ENCODE measurements around the gene SMARCAL1.

The SMARCAL1 gene

GRCh38 chr2:216430811-216431530 is 18.7 kb downstream of the SMARCAL1 start:
- no peak overlapping the region for H3K9ac ChIP-seq (ENCODE audit: insufficient read length, low read depth)
- no peaks in the 10 kb centered on the region for H3K4me1 ChIP-seq (ENCODE audit: insufficient read depth, insufficient read length)
- H3K4me3 ChIP-seq (ENCODE audit: insufficient read length, low read depth), result no peak overlapping the region
- peaks cover 73% of the 10 kb centered on the region for H3K36me3 ChIP-seq (ENCODE audit: insufficient read depth, insufficient read length, low read length)
- no peaks in the 10 kb centered on the region for H3K9me3 ChIP-seq (ENCODE audit: insufficient read depth, low read length)
- TF ChIP-seq SUZ12 (IDR thresholded peaks at IDR 0.05; ENCODE audit: extremely low read depth, insufficient read depth, insufficient read length) (no peak), YY1 (IDR thresholded peaks at IDR 0.05; ENCODE audit: insufficient read depth, insufficient read length) (no peak), ZNF274 (IDR thresholded peaks at IDR 0.05; ENCODE audit: low read depth, low read length) (no peak)
- H3K27me3 ChIP-seq (ENCODE audit: insufficient read depth, insufficient read length), result no peaks in the 10 kb centered on the region
- no peak for DNase-seq (ENCODE audit: low read depth, low spot score)

GRCh38 chr2:216431531-216431856 is 19.2 kb downstream of the SMARCAL1 start:
- H3K27me3 ChIP-seq (ENCODE audit: insufficient read depth, insufficient read length), result no peaks in the 10 kb centered on the region
- no peak for DNase-seq (ENCODE audit: low read depth, low spot score)
- no peaks in the 10 kb centered on the region for H3K9me3 ChIP-seq (ENCODE audit: insufficient read depth, low read length)
- peaks cover 76% of the 10 kb centered on the region for H3K36me3 ChIP-seq (ENCODE audit: insufficient read depth, insufficient read length, low read length)
- no peak overlapping the region for H3K4me3 ChIP-seq (ENCODE audit: insufficient read length, low read depth)
- no peak for TF ChIP-seq SUZ12 (IDR thresholded peaks at IDR 0.05; ENCODE audit: extremely low read depth, insufficient read depth, insufficient read length)
- no peak for TF ChIP-seq ZNF274 (IDR thresholded peaks at IDR 0.05; ENCODE audit: low read depth, low read length)
- no peak for TF ChIP-seq YY1 (IDR thresholded peaks at IDR 0.05; ENCODE audit: insufficient read depth, insufficient read length)
- no peaks in the 10 kb centered on the region for H3K4me1 ChIP-seq (ENCODE audit: insufficient read depth, insufficient read length)
- no peak overlapping the region for H3K9ac ChIP-seq (ENCODE audit: insufficient read length, low read depth)

- no peak overlapping the region for H3K9ac ChIP-seq (ENCODE audit: insufficient read length, low read depth)
- H3K9me3 ChIP-seq (ENCODE audit: insufficient read depth, low read length), result no peaks in the 10 kb centered on the region
- no peaks in the 10 kb centered on the region for H3K27me3 ChIP-seq (ENCODE audit: insufficient read depth, insufficient read length)
- no peak for TF ChIP-seq YY1 (IDR thresholded peaks at IDR 0.05; ENCODE audit: insufficient read depth, insufficient read length)
- no peak for TF ChIP-seq SUZ12 (IDR thresholded peaks at IDR 0.05; ENCODE audit: extremely low read depth, insufficient read depth, insufficient read length)
- no peak for TF ChIP-seq ZNF274 (IDR thresholded peaks at IDR 0.05; ENCODE audit: low read depth, low read length)
- no peak overlapping the region for H3K4me3 ChIP-seq (ENCODE audit: insufficient read length, low read depth)
- H3K4me1 ChIP-seq (ENCODE audit: insufficient read depth, insufficient read length), result no peaks in the 10 kb centered on the region
- no peak for DNase-seq (ENCODE audit: low read depth, low spot score)
- H3K36me3 ChIP-seq (ENCODE audit: insufficient read depth, insufficient read length, low read length), result peaks cover 73% of the 10 kb centered on the region
Measured at GRCh38 chr2:216436383-216436782, 24.1 kb downstream of the SMARCAL1 start.

DNA sequence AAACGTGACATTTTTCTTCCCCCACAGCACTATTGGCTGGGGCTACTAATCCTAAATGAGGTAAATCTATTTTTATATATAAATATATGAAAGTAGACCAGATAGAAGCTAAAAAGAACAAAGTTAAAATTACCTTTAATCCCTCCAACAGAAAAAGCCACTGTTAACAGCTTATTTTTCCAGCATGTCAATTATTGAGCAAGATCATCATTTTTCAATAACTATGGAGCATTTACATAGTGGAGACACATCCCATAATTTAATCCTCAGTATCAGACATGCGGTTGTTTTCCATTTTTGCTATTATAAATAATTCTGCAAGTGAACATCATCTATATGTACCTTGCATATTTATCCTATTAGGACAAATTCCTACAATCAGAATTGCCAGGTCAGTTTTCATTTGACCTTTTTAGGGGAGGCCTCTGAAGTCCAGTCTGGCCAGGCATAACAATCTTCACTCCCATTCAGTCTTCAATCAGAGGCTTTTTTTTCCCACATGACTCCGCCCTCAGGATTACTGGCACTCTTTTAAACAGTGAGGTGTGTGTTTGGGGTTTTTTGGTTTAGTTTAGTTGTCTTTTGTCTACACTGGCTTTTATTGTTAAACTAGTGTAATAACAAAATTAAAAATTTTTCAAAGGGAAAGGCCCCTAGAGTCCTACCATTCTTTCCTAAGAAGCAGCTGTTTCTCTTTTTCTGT is 29.2 kb downstream of the SMARCAL1 start:
- no peaks in the 10 kb centered on the region for H3K9me3 ChIP-seq (ENCODE audit: insufficient read depth, low read length)
- H3K27me3 ChIP-seq (ENCODE audit: insufficient read depth, insufficient read length), result no peaks in the 10 kb centered on the region
- no peaks in the 10 kb centered on the region for H3K4me1 ChIP-seq (ENCODE audit: insufficient read depth, insufficient read length)
- DNase-seq (ENCODE audit: low read depth, low spot score), result no peak
- H3K4me3 ChIP-seq (ENCODE audit: insufficient read length, low read depth), result no peak overlapping the region
- no peak overlapping the region for H3K9ac ChIP-seq (ENCODE audit: insufficient read length, low read depth)
- H3K36me3 ChIP-seq (ENCODE audit: insufficient read depth, insufficient read length, low read length), result peaks cover 53% of the 10 kb centered on the region
- TF ChIP-seq SUZ12 (IDR thresholded peaks at IDR 0.05; ENCODE audit: extremely low read depth, insufficient read depth, insufficient read length), result no peak
- TF ChIP-seq ZNF274 (IDR thresholded peaks at IDR 0.05; ENCODE audit: low read depth, low read length), result no peak
- TF ChIP-seq YY1 (IDR thresholded peaks at IDR 0.05; ENCODE audit: insufficient read depth, insufficient read length), result no peak

DNA sequence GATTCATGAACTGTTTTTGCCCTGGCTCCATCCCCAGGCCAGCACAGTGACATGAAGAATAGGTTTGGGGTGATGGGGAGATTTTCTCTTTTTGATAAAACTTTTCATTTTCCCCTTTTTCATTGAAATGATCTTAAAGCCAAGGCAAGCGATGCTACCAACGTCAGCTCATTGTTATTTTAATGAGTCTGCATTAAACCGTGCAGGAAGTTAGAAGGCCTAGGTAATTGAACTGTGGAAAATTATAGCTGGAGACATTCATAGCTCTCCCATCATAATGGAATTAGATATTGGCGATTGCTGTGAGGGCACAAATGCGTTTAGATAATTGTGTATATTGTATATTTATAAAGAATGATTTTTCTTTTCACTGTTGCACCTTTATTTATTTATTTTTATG is 33.2 kb downstream of the SMARCAL1 start:
- TF ChIP-seq ZNF274 (IDR thresholded peaks at IDR 0.05; ENCODE audit: low read depth, low read length) (no peak), YY1 (IDR thresholded peaks at IDR 0.05; ENCODE audit: insufficient read depth, insufficient read length) (no peak), SUZ12 (IDR thresholded peaks at IDR 0.05; ENCODE audit: extremely low read depth, insufficient read depth, insufficient read length) (no peak)
- H3K4me1 ChIP-seq (ENCODE audit: insufficient read depth, insufficient read length), result no peaks in the 10 kb centered on the region
- DNase-seq (ENCODE audit: low read depth, low spot score), result no peak
- H3K9me3 ChIP-seq (ENCODE audit: insufficient read depth, low read length), result peaks cover 17% of the 10 kb centered on the region
- no peak overlapping the region for H3K4me3 ChIP-seq (ENCODE audit: insufficient read length, low read depth)
- H3K27me3 ChIP-seq (ENCODE audit: insufficient read depth, insufficient read length), result no peaks in the 10 kb centered on the region
- no peak overlapping the region for H3K9ac ChIP-seq (ENCODE audit: insufficient read length, low read depth)
- peaks cover 64% of the 10 kb centered on the region for H3K36me3 ChIP-seq (ENCODE audit: insufficient read depth, insufficient read length, low read length)

GRCh38 chr2:216446343-216446742 is 34.1 kb downstream of the SMARCAL1 start:
- H3K9me3 ChIP-seq (ENCODE audit: insufficient read depth, low read length), result peaks cover 17% of the 10 kb centered on the region
- peaks cover 70% of the 10 kb centered on the region for H3K36me3 ChIP-seq (ENCODE audit: insufficient read depth, insufficient read length, low read length)
- no peaks in the 10 kb centered on the region for H3K4me1 ChIP-seq (ENCODE audit: insufficient read depth, insufficient read length)
- no peak overlapping the region for H3K9ac ChIP-seq (ENCODE audit: insufficient read length, low read depth)
- TF ChIP-seq YY1 (IDR thresholded peaks at IDR 0.05; ENCODE audit: insufficient read depth, insufficient read length), result no peak
- no peak for TF ChIP-seq ZNF274 (IDR thresholded peaks at IDR 0.05; ENCODE audit: low read depth, low read length)
- no peak for TF ChIP-seq SUZ12 (IDR thresholded peaks at IDR 0.05; ENCODE audit: extremely low read depth, insufficient read depth, insufficient read length)
- H3K27me3 ChIP-seq (ENCODE audit: insufficient read depth, insufficient read length), result no peaks in the 10 kb centered on the region
- no peak for DNase-seq (ENCODE audit: low read depth, low spot score)
- H3K4me3 ChIP-seq (ENCODE audit: insufficient read length, low read depth), result no peak overlapping the region

GRCh38 chr2:216447293-216447692 is 35.0 kb downstream of the SMARCAL1 start:
- no peak for TF ChIP-seq YY1 (IDR thresholded peaks at IDR 0.05; ENCODE audit: insufficient read depth, insufficient read length)
- TF ChIP-seq ZNF274 (IDR thresholded peaks at IDR 0.05; ENCODE audit: low read depth, low read length), result no peak
- no peak for TF ChIP-seq SUZ12 (IDR thresholded peaks at IDR 0.05; ENCODE audit: extremely low read depth, insufficient read depth, insufficient read length)
- DNase-seq (ENCODE audit: low read depth, low spot score), result no peak
- H3K9me3 ChIP-seq (ENCODE audit: insufficient read depth, low read length), result peaks cover 17% of the 10 kb centered on the region
- no peaks in the 10 kb centered on the region for H3K4me1 ChIP-seq (ENCODE audit: insufficient read depth, insufficient read length)
- no peak overlapping the region for H3K4me3 ChIP-seq (ENCODE audit: insufficient read length, low read depth)
- H3K36me3 ChIP-seq (ENCODE audit: insufficient read depth, insufficient read length, low read length), result peaks cover 80% of the 10 kb centered on the region
- no peaks in the 10 kb centered on the region for H3K27me3 ChIP-seq (ENCODE audit: insufficient read depth, insufficient read length)
- H3K9ac ChIP-seq (ENCODE audit: insufficient read length, low read depth), result no peak overlapping the region

Measured in NT2/D1 (cell line).